IPS-NIHi11 (cell line): Measurements from ENCODE around the gene CDKN2B.
"Not testable (repeated sequence)": the region's sequence is repeated elsewhere in the genome, so short reads cannot be mapped to it uniquely, and the experiment has no call there.

ENCODE experiments used
- DNase-seq: peaks from one replicate; pipeline ENCODE4 v3.0.0; 2012; ENCODE audit warnings: mixed read lengths, low spot score

CDKN2B gene

GRCh38 chr9:22008717-22009505 is at the start of gene CDKN2B:
CDKN2B (minus strand) TSS chr9:22009305; CDS start chr9:22008953, 352 bp downstream.
- DNase-seq: peak; percentile 98

- DNase-seq: not testable (repeated sequence)
Measured at GRCh38 chr9:22057972-22058371, 48.9 kb upstream of the CDKN2B start.

GRCh38 chr9:22056402-22056801 is 47.3 kb upstream of the CDKN2B start:
- no peak for DNase-seq

- no peak for DNase-seq
Measured at GRCh38 chr9:22055090-22055489, 46.0 kb upstream of the CDKN2B start.

- no peak for DNase-seq
Measured at GRCh38 chr9:22054529-22054928, 45.4 kb upstream of the CDKN2B start.

- DNase-seq: no peak
Measured at GRCh38 chr9:22054076-22054475, 45.0 kb upstream of the CDKN2B start.

GRCh38 chr9:22053178-22053577 is 44.1 kb upstream of the CDKN2B start:
- DNase-seq: no peak

- DNase-seq: no peak
Measured at GRCh38 chr9:22052376-22052945, 43.4 kb upstream of the CDKN2B start.

GRCh38 chr9:22050924-22051323 is 41.8 kb upstream of the CDKN2B start:
- DNase-seq: no peak

- DNase-seq: no peak
Measured at GRCh38 chr9:22049411-22049810, 40.3 kb upstream of the CDKN2B start.

GRCh38 chr9:22047596-22047995 is 38.5 kb upstream of the CDKN2B start:
- DNase-seq: no peak

- DNase-seq: no peak
Measured at GRCh38 chr9:22046243-22046885, 37.3 kb upstream of the CDKN2B start.

GRCh38 chr9:22045423-22045822 is 36.3 kb upstream of the CDKN2B start:
- no peak for DNase-seq

GRCh38 chr9:22044583-22044982 is 35.5 kb upstream of the CDKN2B start:
- DNase-seq: no peak

- DNase-seq: no peak
Measured at GRCh38 chr9:22043928-22044327, 34.8 kb upstream of the CDKN2B start.

- DNase-seq: peak; percentile 46
Measured at GRCh38 chr9:22041775-22042174, 32.7 kb upstream of the CDKN2B start.

GRCh38 chr9:22041344-22041743 is 32.2 kb upstream of the CDKN2B start:
- DNase-seq: no peak

- no peak for DNase-seq
Measured at GRCh38 chr9:22040760-22041159, 31.7 kb upstream of the CDKN2B start.

- DNase-seq: no peak
Measured at GRCh38 chr9:22039258-22039657, 30.2 kb upstream of the CDKN2B start.

GRCh38 chr9:22037954-22038690 is 29.0 kb upstream of the CDKN2B start:
- DNase-seq: no peak

- no peak for DNase-seq
Measured at GRCh38 chr9:22036866-22037626, 27.9 kb upstream of the CDKN2B start.

GRCh38 chr9:22035591-22036011 is 26.5 kb upstream of the CDKN2B start:
- DNase-seq: no peak
